Psoas muscle (tissue), 8 donors: ENCODE results near the gene PLGRKT. TPM values are rescaled to one million over a fixed set of nuclear protein-coding genes. Genes with fewer than 3 reads are reported as not detected.
"Not testable (repeated sequence)": the region's sequence is repeated elsewhere in the genome, so short reads cannot be mapped to it uniquely, and the experiment has no call there.

Experiments
- ATAC-seq, 4 donors: fragments of 200-7000 bp; cut with Tn5 transposase; one replicate each; pipeline ENCODE4 v1.9.1; 2020; ENCODE audit warnings: moderate library complexity in 3 of 4, mild to moderate bottlenecking in 2 of 4
- DNase-seq, 2 donors: peaks; one replicate each; pipeline ENCODE4 v3.0.0-alpha.2; 2020
- H3K27ac ChIP-seq: fragments of 200-600 bp; one replicate; pipeline ENCODE4 v1.8.0; 2022
- H3K27me3 ChIP-seq, 3 donors: fragments of 200-600 bp in 1 of 3; one replicate each; pipeline versions ENCODE4 v1.6.1 to v1.8.0; 2013 to 2022; ENCODE audit warnings: low read length in 2 of 3, mild to moderate bottlenecking in 2 of 3, moderate library complexity in 1 of 3; ENCODE audit not compliant: insufficient read depth in 3 of 3
- H3K36me3 ChIP-seq, 2 donors: fragments of 200-600 bp in 1 of 2; one replicate each; pipeline versions ENCODE4 v1.6.1 to v1.8.0; 2013 to 2022; ENCODE audit warnings: low read depth in 1 of 2, mild to moderate bottlenecking in 1 of 2, moderate library complexity in 1 of 2; ENCODE audit not compliant: insufficient read depth in 1 of 2
- H3K4me1 ChIP-seq: fragments of 200-600 bp; one replicate; pipeline ENCODE4 v1.8.0; 2022
- H3K4me3 ChIP-seq: fragments of 200-600 bp; one replicate; pipeline ENCODE4 v1.8.0; 2022; ENCODE audit warnings: mild to moderate bottlenecking
- H3K9me3 ChIP-seq: fragments of 200-600 bp; one replicate; pipeline ENCODE4 v1.8.0; 2022
- WGBS, 3 donors: extraction: QIAGEN DNeasy Blood & Tissue Kit; methylation state at CpG; one replicate each; pipeline versions ENCODE4 v1.1.6 to v1.1.7; 2013; 5-methylcytosine and 5-hydroxymethylcytosine counted together
- intact Hi-C, 2 donors: fragments of 100-400 bp; cut with DNase I; formaldehyde crosslinking; loops; one replicate each; pipeline versions ENCODE4 v1.11.0 to v1.14.2; 2022
- polyA plus RNA-seq, 3 donors: library from polyadenylated mRNA; stranded (reverse); fragments of 200-250 nt; gene quantifications; one replicate each; pipeline ENCODE4 v1.2.3, GENCODE V29; 2013
- total RNA-seq, 4 donors: library from RNA; stranded (reverse); fragmentation: NEBNext Ultra II Directional in 2 of 4; extraction: Animal tissue kit (Norgen Biotek cat#: 25700) in 2 of 4; gene quantifications; one replicate each; pipeline versions ENCODE4 v1.2.1 to v1.2.4, GENCODE V29; 2021 to 2023
- TF ChIP-seq, protein P1 (sequence below): fragments of 200-600 bp; IDR thresholded peaks from one replicate; pipeline ENCODE4 v1.8.0; 2022; ENCODE audit warnings: antibody characterized with exemption
- donor health status: healthy with polysubstance abuse.
- donor health status: DM: no; HTN: no; CAD: no; lungs with moderate emphysema.
- donor health status: Bipolar disorder and iron deficiency.
- donor health status: healthy.
- donor health status: DM: yes; HTN: yes; CAD: no.
- donor health status: DM: no; HTN: no; CAD: no.
- donor health status: DM: no; HTN: no; CAD: no.
- donor health status: DM: yes; HTN: yes; CAD: no.

The PLGRKT gene
- total and polyA plus RNA-seq, 7 donors: 21.4 to 50.4 (median 26.4) TPM

DNA sequence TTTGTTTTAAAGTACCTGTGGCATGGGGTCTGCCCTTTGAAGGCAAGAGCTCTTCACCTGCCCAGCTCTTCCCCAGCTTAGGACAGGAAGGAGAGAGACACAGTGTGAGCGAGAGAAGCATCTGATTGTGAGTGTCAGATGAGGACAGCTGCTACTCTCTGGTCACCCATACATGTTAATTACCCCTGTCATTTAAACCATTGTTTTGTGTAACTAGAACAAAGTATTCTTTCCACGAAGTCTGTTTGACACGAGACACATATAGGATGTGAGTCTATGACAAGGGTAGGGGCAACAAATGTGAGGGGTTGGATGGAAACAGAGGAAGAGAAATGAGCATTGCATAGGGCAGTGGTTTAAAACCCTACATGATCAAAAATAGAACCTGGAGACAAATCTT is 9.6 kb upstream of the PLGRKT start:
- DNase-seq (no peak), ATAC-seq (no peak)
- Histone ChIP-seq H3K36me3 (no peaks in the 10 kb centered on the region), H3K27ac (no peak overlapping the region), H3K4me3 (no peak overlapping the region), H3K4me1 (peaks cover 3% of the 10 kb centered on the region), H3K27me3 (no peaks in the 10 kb centered on the region), H3K9me3 (no peaks in the 10 kb centered on the region)
- intact Hi-C loops: loop anchor here in 1 of 2 donors (10.0 kb wide), 1 partner anchor 267 kb away; no protein-coding TSS in a partner anchor
- TF ChIP-seq, protein P1, sequence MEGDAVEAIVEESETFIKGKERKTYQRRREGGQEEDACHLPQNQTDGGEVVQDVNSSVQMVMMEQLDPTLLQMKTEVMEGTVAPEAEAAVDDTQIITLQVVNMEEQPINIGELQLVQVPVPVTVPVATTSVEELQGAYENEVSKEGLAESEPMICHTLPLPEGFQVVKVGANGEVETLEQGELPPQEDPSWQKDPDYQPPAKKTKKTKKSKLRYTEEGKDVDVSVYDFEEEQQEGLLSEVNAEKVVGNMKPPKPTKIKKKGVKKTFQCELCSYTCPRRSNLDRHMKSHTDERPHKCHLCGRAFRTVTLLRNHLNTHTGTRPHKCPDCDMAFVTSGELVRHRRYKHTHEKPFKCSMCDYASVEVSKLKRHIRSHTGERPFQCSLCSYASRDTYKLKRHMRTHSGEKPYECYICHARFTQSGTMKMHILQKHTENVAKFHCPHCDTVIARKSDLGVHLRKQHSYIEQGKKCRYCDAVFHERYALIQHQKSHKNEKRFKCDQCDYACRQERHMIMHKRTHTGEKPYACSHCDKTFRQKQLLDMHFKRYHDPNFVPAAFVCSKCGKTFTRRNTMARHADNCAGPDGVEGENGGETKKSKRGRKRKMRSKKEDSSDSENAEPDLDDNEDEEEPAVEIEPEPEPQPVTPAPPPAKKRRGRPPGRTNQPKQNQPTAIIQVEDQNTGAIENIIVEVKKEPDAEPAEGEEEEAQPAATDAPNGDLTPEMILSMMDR: no peak
- 81 to 83% (median 82%) methylated on average over 3 of the region's 3 CpGs for WGBS, 3 donors

DNA sequence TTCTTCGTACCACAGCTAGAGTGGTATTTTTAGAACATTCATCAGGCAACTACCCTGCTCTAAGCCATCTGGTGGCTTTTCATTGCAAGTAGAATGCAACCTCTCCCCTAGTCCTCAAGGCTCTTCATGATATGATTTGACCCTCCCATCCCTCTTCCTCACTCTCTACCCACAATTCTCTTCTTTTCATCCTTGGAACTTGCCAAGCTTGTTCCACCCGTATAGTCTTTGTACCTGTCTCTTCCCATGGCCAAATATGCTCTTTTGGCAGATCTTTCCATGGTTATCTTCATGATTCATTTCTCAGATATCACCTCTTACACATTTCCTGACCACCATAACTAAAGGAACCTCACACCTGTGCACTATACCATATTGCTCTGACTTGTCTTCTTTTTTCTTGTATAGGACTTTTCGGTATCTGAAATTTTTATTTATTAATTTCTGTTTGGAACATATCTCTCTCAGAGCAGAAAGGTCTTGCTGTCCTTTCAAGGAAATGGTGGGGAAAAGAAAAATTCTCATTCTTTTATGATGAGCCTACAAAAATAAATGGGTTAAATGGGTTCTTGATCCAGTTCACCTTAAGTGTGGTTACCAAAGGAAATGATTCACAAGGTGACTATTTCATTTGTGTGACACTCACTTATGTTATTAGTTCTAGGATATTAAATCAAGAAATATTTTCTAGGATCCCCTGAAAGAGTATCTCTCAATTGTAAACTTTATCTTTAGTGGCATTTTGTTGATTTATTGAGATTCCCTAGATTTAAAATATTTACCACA is 8.9 kb upstream of the PLGRKT start:
- intact Hi-C loops: loop anchor here in 1 of 2 donors (10.0 kb wide), 1 partner anchor 268 kb away; no protein-coding TSS in a partner anchor
- ATAC-seq (no peak), DNase-seq (no peak)
- H3K4me1 ChIP-seq: peaks cover 3% of the 10 kb centered on the region
- no peak overlapping the region for H3K4me3 ChIP-seq
- H3K9me3 ChIP-seq: no peaks in the 10 kb centered on the region
- WGBS, 3 donors: 67 to 75% (median 68%) methylated on average over 3 of the region's 3 CpGs
- H3K27ac ChIP-seq: no peak overlapping the region
- H3K27me3 ChIP-seq: no peaks in the 10 kb centered on the region
- TF ChIP-seq, protein P1: no peak
- no peaks in the 10 kb centered on the region for H3K36me3 ChIP-seq

DNA sequence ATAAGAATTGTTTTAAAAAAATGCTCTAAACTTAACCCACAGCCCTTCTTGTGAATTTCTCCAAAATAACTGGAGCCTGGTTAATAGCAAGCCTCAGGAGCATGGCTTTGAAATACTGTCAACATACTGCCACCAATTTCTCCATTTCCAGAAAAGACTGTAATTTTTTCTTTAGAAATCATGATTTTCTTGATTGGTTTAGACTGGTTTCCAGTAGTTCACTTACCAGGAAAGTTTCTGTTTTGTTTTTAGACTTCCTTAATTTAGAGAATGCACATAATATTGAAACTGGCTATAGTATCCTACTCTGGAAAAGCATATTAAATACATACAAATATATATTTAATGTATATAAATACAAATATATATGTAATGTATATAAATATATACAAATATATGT is 8.2 kb upstream of the PLGRKT start:
- H3K4me1 ChIP-seq: no peaks in the 10 kb centered on the region
- TF ChIP-seq, protein P1: no peak
- H3K4me3 ChIP-seq: no peak overlapping the region
- no peaks in the 10 kb centered on the region for H3K27me3 ChIP-seq
- intact Hi-C loops: loop anchor here in 1 of 2 donors (10.0 kb wide), 1 partner anchor 269 kb away; no protein-coding TSS in a partner anchor
- no peaks in the 10 kb centered on the region for H3K9me3 ChIP-seq
- H3K36me3 ChIP-seq: no peaks in the 10 kb centered on the region
- ATAC-seq (no peak), DNase-seq (no peak)
- H3K27ac ChIP-seq: no peak overlapping the region

DNA sequence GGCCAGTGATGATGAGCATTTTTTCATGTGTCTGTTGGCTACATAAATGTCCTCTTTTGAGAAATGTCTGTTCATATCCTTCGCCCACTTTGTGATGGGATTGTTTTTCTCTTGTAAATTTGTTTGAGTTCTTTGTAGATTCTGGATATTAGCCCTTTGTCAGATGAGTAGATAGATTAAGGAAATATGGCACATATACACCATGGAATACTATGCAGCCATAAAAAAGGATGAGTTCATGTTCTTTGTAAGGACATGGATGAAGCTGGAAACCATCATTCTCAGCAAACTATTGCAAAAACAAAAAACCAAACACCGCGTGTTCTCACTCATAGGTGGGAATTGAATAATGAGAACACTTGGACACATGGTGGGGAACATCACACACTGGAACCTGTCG is 7.4 kb upstream of the PLGRKT start:
- H3K27me3 ChIP-seq, DNase-seq, H3K4me3 ChIP-seq, H3K4me1 ChIP-seq, ATAC-seq, H3K27ac ChIP-seq, H3K9me3 ChIP-seq, H3K36me3 ChIP-seq: not testable (repeated sequence)
- 91 to 95% (median 94%) methylated on average over 4 of the region's 4 CpGs for WGBS, 3 donors
- intact Hi-C loops: loop anchor here in 1 of 2 donors (10.0 kb wide), 1 partner anchor 270 kb away; no protein-coding TSS in a partner anchor

DNA sequence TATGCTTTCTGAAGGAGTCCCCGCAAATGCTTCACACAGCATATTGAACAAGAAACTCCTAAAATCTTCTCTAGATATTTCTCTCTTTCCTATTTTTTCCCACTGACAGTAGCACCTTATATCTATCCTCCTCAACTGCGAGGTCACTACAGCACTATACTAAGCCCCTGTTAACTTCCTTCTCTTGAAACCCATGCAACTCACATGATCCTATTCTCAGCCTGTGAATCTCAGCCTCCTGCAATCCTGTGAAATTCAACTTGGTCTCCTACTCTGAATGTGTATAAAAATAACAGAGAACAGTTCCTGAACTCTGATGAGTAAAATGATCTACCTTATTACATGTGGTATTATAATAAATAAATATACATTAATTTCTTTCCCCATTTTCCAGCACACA is 6.1 kb upstream of the PLGRKT start:
- intact Hi-C loops: loop anchor here in 1 of 2 donors (10.0 kb wide), 1 partner anchor 271 kb away; no protein-coding TSS in a partner anchor
- no peaks in the 10 kb centered on the region for H3K36me3 ChIP-seq
- no peaks in the 10 kb centered on the region for H3K4me1 ChIP-seq
- H3K4me3 ChIP-seq: no peak overlapping the region
- 78 to 96% (median 88%) methylated on average over 2 of the region's 2 CpGs for WGBS, 3 donors
- H3K9me3 ChIP-seq: no peaks in the 10 kb centered on the region
- H3K27ac ChIP-seq: no peak overlapping the region
- TF ChIP-seq, protein P1: no peak
- ATAC-seq (no peak), DNase-seq (no peak)
- H3K27me3 ChIP-seq: no peaks in the 10 kb centered on the region
